CD4-positive, alpha-beta T cell treated with Interleukin-15 for 4 hours (primary cell): ENCODE measurements around the gene IRF9.

Experiments
- DNase-seq: peaks from one replicate; pipeline ENCODE4 v3.0.0-alpha.2; 2020; ENCODE audit warnings: low spot score

IRF9 gene

DNA sequence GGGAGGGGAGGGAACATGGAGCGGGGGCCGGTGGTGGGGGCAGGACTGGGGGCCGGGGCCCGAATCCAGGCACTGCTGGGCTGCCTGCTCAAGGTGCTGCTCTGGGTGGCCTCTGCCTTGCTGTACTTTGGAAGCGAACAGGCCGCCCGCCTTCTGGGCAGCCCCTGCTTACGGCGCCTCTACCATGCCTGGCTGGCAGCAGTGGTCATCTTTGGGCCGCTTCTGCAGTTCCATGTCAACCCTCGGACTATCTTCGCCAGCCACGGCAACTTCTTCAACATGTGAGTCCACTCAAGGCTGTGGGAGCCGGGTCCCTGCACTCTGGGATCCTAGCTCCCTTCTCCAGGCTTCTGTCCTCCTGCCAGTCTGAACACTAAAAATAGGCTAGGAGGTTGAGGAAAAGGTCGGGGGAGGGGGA, 29.5 kb upstream of the IRF9 start:
- no peak for DNase-seq

DNA sequence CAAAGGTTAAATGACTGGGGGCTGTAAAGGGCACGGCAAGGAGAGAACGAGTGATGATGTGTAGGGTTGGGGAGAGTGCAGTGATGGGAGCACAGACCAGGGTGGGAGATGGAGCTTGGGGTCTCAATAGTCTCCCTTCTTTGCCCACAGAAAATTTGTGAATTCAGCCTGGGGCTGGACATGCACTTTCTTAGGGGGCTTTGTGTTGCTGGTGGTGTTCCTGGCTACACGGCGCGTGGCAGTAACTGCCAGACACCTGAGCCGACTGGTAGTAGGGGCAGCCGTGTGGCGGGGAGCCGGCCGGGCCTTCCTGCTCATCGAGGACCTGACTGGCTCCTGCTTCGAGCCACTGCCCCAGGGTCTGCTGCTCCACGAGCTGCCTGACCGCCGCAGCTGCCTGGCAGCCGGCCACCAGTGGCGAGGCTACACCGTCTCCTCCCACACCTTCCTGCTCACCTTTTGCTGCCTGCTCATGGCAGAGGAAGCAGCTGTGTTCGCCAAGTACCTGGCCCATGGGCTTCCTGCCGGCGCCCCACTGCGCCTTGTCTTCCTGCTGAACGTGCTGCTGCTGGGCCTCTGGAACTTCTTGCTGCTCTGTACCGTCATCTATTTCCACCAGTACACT, 28.9 kb upstream of the IRF9 start:
- DNase-seq, result peak; percentile 29

DNA sequence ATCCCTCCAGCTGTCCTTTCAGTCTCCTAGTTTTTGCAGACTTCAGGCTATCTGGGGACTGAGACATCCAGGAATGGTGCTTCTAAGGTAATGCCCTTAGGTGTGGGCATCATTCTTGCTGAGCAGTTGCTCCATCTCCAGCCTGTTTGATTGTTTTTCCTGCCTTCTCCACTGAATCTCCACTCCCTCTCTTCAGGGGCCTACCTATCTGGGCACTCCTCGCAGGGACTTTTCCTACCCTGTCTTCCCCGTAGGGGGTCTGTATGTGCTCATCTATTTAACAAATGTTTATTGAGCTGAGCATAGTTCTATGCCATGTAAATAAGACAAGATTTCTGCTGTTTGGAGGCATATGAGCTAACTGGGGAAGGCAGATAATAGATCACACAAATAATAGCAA, 28.1 kb upstream of the IRF9 start:
- DNase-seq, result no peak

DNA sequence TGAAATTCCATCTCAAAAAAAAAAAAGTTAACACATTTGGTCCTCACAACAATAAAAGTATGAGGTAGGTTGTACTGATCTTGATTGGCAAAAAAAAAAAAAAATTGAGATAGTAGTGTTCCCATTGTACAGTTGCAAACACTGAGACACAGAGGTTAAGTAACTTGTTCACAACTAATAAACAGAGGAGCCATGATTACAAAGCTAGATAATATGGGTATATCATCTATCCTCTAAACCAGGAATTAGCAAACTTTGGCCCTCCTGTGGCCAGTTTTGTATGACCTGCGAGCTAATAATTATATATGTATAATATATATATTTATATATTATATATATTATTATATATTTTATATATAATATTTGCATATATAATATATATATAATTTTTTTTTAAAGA, 27.3 kb upstream of the IRF9 start:
- DNase-seq, result no peak

DNA sequence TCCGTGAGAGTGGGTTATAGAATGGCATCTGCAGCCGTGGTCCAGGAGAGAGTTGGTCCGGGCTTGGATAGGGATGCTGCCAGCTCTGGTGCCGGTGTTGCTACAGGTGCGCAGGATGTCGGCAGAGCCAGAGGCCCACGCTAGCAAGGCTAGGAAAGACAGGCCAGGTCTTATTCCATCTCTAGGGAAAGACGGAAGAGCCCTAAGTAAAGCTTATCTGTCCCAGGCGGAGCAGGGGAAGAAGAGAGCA, 25.6 kb upstream of the IRF9 start:
- no peak for DNase-seq

DNA sequence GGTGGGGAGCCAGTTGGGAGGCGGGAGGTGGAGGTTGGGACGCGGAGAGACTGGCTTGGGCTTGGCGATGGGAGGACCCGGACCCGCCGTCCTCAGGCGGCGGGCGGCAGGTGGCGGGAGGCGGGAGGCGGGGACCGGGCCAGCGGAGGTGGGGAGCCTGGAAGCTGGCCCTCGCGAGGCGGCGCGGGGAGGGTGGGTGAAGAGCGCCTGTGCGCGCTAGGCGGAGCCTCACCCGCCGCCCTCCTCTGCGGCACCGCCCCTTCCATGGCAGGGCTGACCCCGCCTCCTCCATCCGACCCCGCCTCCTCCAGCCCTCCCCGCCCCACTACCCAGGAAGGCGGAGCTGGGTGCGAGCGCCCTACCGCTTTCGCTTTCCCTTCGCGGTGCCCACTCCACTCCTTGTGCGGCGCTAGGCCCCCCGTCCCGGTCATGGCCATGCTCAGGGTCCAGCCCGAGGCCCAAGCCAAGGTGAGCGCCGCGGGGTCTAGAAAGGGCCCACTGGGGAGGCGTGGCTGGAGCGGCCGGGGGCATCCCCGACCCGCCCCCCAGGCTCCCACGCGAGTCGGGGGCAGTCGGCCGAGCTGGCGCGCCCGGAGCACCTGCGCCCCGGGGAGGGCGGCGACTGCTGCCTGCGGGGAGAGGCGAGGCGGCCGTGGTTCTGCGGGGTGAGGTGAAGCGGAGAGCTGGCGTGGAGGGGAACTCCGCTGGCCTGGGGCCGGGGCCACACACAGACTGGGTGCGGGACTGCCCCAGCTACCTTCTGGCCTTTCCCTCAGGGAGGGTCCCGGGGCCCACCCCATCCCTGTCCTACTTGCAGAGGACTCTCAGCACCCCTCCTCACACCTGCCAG, 25.0 kb upstream of the IRF9 start, which contains the start of gene PSME1:
Gene PSME1 (plus strand): TSS at position 361 of the 850 bp plus-strand sequence. CDS start 69 bp downstream, at position 430.
- peak; percentile 95 for DNase-seq

DNA sequence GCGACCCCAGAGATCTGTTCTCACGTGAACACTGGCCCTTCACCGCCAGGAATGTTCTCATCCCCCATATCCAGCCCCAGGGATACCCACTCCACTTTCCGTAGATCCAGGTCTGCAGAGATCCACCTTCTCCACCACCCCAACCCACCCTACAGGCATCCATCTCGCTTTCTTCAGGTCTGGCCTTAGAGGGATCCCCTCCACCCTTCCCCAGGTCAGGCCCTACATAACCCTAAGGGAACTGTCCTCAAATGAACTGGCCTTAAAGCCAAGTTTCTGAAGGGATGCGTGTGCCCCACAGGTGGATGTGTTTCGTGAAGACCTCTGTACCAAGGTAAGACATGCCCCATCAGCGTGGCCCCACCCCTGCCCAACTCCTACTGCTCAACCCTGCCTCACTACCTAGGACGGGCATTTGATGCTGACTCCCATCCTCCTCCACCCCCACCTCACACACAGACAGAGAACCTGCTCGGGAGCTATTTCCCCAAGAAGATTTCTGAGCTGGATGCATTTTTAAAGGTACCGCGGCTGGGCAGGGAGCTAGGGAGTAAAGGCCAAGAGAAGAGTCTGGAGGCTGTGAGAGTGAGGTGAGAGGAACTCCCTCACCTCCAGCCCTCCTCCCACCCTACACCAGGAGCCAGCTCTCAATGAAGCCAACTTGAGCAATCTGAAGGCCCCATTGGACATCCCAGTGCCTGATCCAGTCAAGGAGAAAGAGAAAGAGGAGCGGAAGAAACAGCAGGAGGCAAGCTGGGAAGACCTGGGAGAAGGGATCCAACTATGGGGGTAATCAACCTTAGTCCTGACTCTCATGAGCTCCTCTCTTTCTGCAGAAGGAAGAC, 24.2 kb upstream of the IRF9 start:
- DNase-seq, result no peak

DNA sequence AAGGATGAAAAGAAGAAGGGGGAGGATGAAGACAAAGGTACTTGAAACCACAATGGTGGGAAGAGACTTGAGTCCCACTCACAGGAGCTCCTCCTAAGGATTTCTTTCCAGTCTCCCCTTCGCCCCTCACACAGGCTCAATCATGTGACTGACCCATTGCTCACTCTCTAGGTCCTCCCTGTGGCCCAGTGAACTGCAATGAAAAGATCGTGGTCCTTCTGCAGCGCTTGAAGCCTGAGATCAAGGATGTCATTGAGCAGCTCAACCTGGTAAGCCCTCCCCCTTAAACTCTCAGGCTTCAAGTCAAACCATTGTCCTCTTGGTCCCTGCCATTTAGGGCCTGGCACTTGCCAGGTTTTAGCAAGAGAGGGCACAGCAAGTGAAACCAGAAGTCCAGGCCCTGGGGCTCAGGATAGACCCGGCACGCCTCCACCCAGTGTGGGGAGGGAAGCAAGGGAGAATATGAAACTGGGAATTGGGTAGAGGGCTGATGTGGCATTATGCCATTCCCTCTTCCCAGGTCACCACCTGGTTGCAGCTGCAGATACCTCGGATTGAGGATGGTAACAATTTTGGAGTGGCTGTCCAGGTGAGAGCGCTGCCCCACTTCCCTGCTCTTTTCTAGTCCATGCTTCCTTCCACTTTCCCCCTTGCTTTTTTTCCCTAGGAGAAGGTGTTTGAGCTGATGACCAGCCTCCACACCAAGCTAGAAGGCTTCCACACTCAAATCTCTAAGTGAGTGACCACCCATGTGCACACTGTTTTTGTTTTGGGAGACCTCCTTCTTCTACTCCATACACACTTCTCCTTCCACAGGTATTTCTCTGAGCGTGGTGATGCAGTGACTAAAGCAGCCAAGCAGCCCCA, 23.3 kb upstream of the IRF9 start:
- no peak for DNase-seq

DNA sequence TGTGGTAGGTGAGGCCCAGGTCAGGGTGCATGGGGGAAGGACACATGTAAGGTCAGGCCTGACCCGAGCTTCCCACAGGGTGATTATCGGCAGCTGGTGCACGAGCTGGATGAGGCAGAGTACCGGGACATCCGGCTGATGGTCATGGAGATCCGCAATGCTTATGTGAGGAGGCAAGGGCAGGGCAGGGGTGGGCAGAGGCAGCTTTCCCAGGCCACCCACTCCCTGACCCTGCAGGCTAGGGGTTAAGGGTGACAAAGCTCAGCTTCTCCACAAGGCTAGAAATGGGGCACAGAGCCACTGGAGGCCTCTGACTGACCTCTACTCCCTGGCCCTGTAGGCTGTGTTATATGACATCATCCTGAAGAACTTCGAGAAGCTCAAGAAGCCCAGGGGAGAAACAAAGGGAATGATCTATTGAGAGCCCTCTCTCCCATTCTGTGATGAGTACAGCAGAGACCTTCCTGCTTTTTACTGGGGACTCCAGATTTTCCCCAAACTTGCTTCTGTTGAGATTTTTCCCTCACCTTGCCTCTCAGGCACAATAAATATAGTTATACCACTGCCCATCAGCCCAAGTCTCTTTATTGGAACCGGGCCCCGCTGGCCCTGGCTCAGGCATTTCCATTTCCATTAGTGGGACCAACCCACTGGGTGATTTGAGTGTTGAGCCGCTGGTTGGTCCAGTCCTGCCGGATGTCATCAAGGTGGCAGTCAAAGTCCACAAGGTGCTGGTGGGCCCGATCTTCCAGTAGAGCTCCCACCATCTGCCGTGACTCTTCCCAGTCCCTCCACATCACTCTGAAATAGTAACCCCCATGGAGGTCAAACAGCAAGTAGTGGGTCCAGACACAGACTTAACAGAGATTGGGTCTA, 22.4 kb upstream of the IRF9 start:
- DNase-seq, result no peak

DNA sequence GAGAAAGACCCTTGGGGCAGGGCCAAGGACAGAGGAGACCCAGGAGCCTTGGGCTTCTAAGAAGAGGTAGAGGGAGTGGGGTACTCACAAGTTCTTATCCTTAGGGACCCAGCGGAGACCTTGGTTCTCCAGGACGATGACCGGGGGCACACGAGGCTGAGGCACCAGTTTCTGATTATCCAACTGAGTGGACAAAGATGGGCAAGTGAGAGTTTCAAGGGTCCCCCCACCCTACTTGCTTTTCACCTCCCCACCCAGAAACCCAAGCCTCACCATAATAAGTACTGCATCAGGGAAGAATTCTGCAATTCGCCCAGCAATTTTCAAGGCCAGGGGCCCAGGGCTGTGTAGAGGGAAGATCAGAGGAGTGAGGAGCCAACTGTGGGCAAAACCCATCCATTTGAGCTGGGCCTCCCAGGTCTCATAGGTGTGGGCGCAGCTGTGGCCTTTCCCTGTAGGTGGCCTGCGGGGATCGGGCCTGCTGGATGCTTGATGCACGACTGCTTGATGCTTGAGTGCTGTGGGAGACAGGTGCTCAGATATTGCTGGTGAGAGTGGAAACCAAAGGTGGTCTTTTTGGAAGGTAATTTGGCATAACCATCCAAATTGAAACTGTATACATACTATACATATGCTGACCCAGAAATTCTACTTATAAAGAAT, 21.7 kb upstream of the IRF9 start:
- peak; percentile 21 for DNase-seq

DNA sequence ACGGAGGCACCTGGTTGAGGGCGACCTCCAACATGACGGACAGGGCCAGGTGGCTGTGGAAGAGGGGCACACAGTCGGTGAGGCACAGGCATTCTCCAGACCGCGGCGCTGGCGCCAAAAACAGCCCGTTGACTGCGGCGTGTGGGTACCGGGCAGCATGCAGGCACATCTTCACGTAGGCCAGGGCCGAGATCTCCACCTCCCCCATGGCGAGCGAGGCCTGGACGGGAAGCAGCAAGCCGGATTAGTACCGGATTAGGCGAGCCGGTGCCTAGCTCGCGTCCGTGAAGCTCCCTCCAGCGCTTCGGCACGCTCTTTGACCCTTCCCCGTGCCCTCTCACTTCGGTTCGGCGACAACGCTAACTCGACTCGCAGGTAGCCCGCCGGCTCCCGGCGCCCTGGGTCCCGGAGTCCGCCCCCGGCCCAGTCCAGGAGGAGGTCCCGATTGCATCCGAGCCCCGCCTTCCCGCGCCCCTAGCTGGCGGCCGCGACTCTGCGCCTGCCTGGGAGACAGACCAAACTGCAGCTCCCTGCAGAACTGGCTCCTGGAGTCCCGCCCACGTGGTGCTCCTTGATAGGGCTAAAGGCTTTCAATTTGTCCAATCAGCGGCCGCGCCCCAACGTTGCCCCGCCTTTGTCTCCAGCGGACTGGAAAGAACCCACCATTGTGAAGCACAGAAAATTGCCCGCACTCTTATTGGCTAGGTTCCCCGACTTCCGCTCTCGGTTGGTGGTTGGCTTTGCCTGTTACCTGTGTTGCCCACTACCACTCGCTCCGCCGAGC, 19.8 kb upstream of the IRF9 start, which contains the start of gene EMC9:
Gene EMC9 (minus strand): TSS at position 495 of the 784 bp plus-strand sequence. CDS start 287 bp downstream, at position 208.
- peak; percentile 99 for DNase-seq

DNA sequence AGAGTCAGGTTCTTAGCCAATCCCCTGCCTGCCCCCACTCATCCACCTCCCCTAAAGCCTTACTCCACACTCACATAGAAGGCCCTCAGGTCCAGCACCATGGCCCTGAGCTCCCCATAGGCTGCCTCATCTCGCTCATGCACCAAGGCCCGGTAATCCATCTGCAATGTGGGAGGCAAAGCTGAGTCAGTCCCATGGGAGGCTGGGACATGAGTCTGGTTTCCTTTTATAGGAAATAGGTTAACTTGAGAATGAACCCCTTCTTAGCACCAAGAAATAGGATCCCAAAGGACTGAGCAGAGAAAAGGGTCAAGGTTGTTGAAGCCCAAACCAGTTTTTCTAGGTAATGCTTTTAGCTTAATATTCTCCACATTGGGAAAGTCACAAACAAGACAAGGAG, 17.6 kb upstream of the IRF9 start:
- DNase-seq, result no peak

DNA sequence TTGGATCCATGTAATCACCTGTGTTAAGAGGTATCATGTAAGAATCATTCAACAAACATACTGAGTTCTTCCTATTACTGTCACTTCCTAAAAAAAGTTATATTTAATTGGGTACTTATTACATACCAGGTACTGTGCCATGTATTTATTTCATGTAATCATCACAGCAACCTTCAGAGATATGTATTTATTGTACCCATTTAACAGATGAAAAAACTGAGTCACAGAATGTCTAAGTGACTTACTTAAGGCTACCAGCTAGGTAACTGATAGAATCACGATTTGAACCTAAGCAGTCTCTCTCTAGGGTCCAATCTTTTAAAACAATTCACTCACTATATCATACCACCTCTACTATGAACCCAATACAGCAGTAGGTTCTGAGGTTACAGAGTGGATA, 16.6 kb upstream of the IRF9 start:
- no peak for DNase-seq

DNA sequence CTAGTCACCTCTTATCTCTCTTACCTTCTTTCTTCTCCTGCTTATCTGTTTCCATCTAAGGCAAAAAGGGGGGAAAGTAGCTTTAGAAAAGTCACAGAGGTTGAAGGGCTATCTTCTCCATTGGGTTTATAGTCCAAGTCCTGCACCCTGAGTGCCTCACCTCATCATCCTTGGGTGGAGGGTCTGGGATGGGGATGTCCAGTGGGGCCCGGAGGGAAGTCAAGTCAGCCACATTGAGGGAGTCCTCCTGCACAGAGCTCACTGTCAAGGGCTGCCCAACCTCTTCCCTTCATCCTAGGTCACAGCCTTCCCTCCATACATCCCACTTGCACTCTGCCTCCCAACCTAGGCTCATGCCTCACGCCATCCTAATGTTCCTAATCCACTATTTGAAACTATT, 15.8 kb upstream of the IRF9 start:
- DNase-seq, result no peak

DNA sequence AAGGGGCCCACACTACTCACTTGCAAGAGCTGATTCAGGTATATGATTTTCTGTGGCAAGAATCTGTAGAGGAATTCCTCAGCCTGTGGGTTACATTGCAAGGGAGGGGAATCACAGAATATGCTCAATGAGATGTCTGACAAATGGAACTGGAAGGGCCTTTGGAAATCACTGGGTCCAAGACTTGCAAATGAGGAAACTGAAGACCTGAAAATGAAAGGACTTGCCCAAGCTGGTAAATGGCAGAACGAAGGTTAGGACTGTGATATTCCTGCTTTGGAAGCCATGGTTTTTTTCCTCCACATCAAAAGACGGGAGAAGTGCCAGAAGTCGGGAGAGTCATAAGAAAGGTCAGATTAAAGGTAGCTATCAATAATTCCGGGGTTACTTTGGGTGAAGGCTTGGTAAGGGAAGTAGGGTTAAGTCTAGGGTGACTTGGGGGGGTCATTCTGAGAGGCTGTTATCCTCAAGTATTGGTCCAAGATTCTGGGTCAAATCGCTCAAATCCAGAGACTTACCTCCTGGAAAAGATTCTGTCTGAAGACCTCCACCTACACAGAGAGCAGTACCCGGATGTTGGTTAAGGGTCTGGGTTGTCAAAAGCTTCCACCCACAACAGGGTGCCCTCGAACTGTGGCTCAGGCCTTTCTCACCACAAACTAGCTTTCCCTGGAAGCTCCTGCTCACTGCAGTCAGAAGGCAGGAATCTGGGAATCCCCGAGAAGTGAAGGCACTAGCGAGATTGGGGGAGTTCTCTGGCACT, 15.2 kb upstream of the IRF9 start:
- DNase-seq, result no peak

DNA sequence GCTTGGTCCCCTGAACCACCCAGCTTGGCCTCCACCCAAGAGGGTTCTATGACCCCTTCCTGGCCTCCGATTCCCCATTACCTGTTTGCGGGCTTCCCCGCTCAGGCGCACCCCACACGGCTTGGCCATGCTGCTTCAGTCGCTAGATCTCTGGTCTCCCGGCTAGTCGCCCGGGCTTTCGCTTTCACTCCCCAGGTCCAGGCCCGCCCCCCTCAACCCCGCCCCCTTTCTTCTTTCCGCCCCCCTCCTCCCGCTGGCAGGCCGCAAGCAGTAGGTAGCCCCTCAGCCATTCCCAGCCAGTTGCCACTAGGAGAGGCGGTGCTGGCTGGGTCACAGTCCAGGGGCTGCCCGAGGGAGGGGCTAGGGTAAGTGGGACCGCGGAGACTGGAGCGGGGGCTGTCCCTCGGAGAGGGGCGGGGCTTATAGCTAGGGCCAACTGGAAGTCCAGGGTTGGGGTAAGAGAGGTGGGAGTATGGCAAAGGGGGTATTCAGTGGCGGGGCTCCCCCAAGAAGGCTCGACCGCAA, 14.6 kb upstream of the IRF9 start, which contains the start of gene PSME2:
Gene PSME2 (minus strand): TSS at position 158 of the 525 bp plus-strand sequence. CDS start 29 bp downstream, at position 129.
- DNase-seq, result peak; percentile 88

DNA sequence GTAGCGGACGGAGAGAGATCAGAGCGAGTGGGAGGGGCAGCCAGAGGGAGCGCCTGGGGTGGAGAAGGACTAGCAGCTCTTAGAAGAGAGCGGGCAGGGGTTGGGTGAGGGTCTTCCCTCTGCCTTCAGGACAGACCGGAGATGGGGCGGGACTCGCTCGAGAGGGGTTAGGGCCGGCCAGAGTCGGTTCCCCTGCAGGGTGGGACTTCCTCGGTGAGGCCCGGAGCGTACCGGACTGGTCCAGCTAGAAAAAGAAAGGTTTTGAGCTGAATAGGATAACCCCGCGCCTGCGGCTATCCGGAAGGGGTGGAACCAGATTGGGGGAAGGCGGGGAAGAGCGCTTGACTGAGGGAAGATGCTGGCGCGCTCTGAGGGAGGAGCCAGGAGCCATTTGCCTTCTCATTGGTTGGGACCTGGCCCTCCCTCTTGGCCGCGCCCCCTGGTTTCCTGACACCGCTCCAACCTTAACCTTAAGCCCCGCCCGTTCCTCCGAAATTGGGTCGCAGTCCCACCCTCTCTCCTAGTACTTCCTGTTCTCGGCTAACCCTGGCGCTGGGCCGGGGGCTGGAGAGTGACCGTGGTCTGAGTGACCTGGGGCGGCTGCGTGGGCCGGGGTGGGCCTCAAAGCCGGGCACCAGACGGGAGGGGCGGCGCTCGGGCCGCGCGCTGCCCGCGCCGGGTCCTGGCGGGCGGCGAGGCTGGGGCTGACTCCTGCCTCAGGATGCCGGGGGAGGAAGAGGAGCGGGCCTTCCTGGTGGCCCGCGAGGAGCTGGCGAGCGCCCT, 13.9 kb upstream of the IRF9 start, which contains the start of gene RNF31:
Gene RNF31 (plus strand): TSS at position 521 of the 783 bp plus-strand sequence. CDS start 201 bp downstream, at position 722.
- DNase-seq, result peak; percentile 96
